ENCODE data around the gene SLC2A9. TPM values are rescaled to one million over a fixed set of nuclear protein-coding genes. Genes with fewer than 3 reads are reported as not detected.
A peak's percentile ranks its signal among the peaks of the same experiment; 100 is the strongest.

Gene SLC2A9
- total RNA-seq, 1 donor from 2014 or later, result 6.2 TPM

GRCh38 chr4:10007436-10007740 lies 13.9 kb downstream of the SLC2A9 start:
- intact Hi-C loops (cut with DNase I), result no loop called here
- no peak for DNase-seq (ENCODE audit: low spot score in 2 of 2)
- Histone ChIP-seq H3K36me3 (no peaks in the 10 kb centered on the region), H3K9me3 (no peaks in the 10 kb centered on the region), H3K27ac (peak overlapping the region in 1 of 2 donors; percentile 77), H3K4me1 (peaks cover 17 to 32% of the 10 kb centered on the region in 2 donors), H3K4me3 (no peak overlapping the region), H3K27me3 (no peaks in the 10 kb centered on the region)
- TF ChIP-seq, protein P1, sequence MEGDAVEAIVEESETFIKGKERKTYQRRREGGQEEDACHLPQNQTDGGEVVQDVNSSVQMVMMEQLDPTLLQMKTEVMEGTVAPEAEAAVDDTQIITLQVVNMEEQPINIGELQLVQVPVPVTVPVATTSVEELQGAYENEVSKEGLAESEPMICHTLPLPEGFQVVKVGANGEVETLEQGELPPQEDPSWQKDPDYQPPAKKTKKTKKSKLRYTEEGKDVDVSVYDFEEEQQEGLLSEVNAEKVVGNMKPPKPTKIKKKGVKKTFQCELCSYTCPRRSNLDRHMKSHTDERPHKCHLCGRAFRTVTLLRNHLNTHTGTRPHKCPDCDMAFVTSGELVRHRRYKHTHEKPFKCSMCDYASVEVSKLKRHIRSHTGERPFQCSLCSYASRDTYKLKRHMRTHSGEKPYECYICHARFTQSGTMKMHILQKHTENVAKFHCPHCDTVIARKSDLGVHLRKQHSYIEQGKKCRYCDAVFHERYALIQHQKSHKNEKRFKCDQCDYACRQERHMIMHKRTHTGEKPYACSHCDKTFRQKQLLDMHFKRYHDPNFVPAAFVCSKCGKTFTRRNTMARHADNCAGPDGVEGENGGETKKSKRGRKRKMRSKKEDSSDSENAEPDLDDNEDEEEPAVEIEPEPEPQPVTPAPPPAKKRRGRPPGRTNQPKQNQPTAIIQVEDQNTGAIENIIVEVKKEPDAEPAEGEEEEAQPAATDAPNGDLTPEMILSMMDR (IDR thresholded peaks at IDR 0.05), result no peak

- Histone ChIP-seq H3K27ac (peak overlapping the region; percentile 58 to 77), H3K27me3 (no peaks in the 10 kb centered on the region), H3K4me1 (peaks cover 17 to 32% of the 10 kb centered on the region in 2 donors), H3K4me3 (no peak overlapping the region), H3K36me3 (no peaks in the 10 kb centered on the region), H3K9me3 (no peaks in the 10 kb centered on the region)
- peak in 1 of 2 donors; percentile 69 for DNase-seq (ENCODE audit: low spot score in 2 of 2)
- intact Hi-C loops (cut with DNase I), result no loop called here
- TF ChIP-seq, protein P1 (IDR thresholded peaks at IDR 0.05), result no peak
Measured at GRCh38 chr4:10006601-10007435, 14.5 kb downstream of the SLC2A9 start.

- Histone ChIP-seq H3K36me3 (no peaks in the 10 kb centered on the region), H3K27ac (peak overlapping the region; percentile 58 to 77), H3K4me3 (no peak overlapping the region), H3K4me1 (peaks cover 17 to 35% of the 10 kb centered on the region in 2 donors), H3K27me3 (no peaks in the 10 kb centered on the region), H3K9me3 (no peaks in the 10 kb centered on the region)
- intact Hi-C loops (cut with DNase I), result no loop called here
- DNase-seq (ENCODE audit: low spot score in 2 of 2), result peak in 1 of 2 donors; percentile 85
- TF ChIP-seq, protein P1 (IDR thresholded peaks at IDR 0.05), result no peak
Measured at GRCh38 chr4:10006231-10006600, 15.1 kb downstream of the SLC2A9 start.

DNA sequence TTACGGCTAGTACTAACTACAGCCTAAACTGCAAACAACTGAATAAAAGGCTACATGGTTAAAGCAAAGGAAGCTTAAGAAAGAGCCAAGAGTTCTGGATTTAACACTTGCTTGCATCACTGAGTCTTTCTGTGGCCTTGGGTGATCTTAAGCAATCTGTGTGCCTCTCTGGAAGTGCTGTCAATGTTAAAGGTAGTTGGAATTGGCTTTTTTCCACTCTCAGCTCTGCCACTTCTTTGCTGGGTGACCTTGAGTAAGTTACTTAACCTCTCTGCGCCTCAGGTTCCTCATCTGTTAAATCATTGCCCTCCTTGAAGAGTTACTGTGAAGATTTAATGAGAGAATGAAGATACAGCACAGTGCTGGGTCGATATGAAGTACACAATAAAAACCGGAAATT lies 15.7 kb downstream of the SLC2A9 start:
- H3K27ac ChIP-seq, result peak overlapping the region; percentile 58 to 77
- H3K9me3 ChIP-seq, result no peaks in the 10 kb centered on the region
- peaks cover 17 to 35% of the 10 kb centered on the region in 2 donors for H3K4me1 ChIP-seq
- intact Hi-C loops (cut with DNase I), result no loop called here
- TF ChIP-seq, protein P1 (IDR thresholded peaks at IDR 0.05), result no peak
- no peak overlapping the region for H3K4me3 ChIP-seq
- no peak for DNase-seq (ENCODE audit: low spot score in 2 of 2)
- H3K36me3 ChIP-seq, result no peaks in the 10 kb centered on the region
- H3K27me3 ChIP-seq, result no peaks in the 10 kb centered on the region

GRCh38 chr4:10003666-10004065 lies 17.6 kb downstream of the SLC2A9 start:
- TF ChIP-seq, protein P1 (IDR thresholded peaks at IDR 0.05), result no peak
- H3K4me3 ChIP-seq, result no peak overlapping the region
- DNase-seq (ENCODE audit: low spot score in 2 of 2), result no peak
- intact Hi-C loops (cut with DNase I), result no loop called here
- no peaks in the 10 kb centered on the region for H3K36me3 ChIP-seq
- H3K4me1 ChIP-seq, result peaks cover 17 to 35% of the 10 kb centered on the region in 2 donors
- no peak overlapping the region for H3K27ac ChIP-seq
- H3K27me3 ChIP-seq, result no peaks in the 10 kb centered on the region
- no peaks in the 10 kb centered on the region for H3K9me3 ChIP-seq
